Keratinocyte (primary cell): ENCODE results near the gene MAGEF1. TPM values are rescaled to one million over a fixed set of nuclear protein-coding genes. Genes with fewer than 3 reads are reported as not detected.

ENCODE experiments used
- DNase-seq: peaks from one replicate; pipeline ENCODE4 v3.0.0-alpha.2; 2011; ENCODE audit warnings: low read depth, missing footprints, low spot score
- FAIRE-seq: peaks from 2 replicates; lab custom pipeline; 2011; peaks lifted over from hg19 to GRCh38; lab: Jason Lieb, UNC
- H2AFZ ChIP-seq: 2 replicates; pipeline ENCODE4 v1.6.0; 2012; ENCODE audit warnings: low read length, control low read depth, inconsistent platforms; ENCODE audit not compliant: control insufficient read depth
- H3K27ac ChIP-seq: 2 replicates; pipeline ENCODE4 v1.5.1; 2011; ENCODE audit warnings: low read length; ENCODE audit not compliant: control insufficient read depth, insufficient read depth
- H3K27me3 ChIP-seq: 3 replicates; pipeline ENCODE4 v1.6.0; 2011; ENCODE audit warnings: low read length; ENCODE audit not compliant: control insufficient read depth, insufficient read depth; ENCODE audit errors: extremely low read depth
- H3K36me3 ChIP-seq, 2 experiments: 2 replicates in 1 of 2; 3 replicates in 1 of 2; pipeline ENCODE4 v1.5.1; 2011; ENCODE audit warnings: low read length in 2 of 2, mild to moderate bottlenecking in 1 of 2; ENCODE audit not compliant: control insufficient read depth in 2 of 2, insufficient read depth in 2 of 2; ENCODE audit errors: extremely low read depth in 1 of 2
- H3K4me1 ChIP-seq: 3 replicates; pipeline ENCODE4 v1.5.1; 2011; ENCODE audit warnings: low read length; ENCODE audit not compliant: control insufficient read depth, insufficient read depth; ENCODE audit errors: extremely low read depth
- H3K4me2 ChIP-seq: 3 replicates; pipeline ENCODE4 v1.6.0; 2011; ENCODE audit warnings: low read depth, low read length; ENCODE audit not compliant: control insufficient read depth, insufficient read depth; ENCODE audit errors: extremely low read depth
- H3K4me3 ChIP-seq, 3 experiments: fragments of 200-600 bp in 1 of 3; sonication (generic) in 1 of 3; 2 replicates in 2 of 3; 3 replicates in 1 of 3; pipeline ENCODE4 v1.5.1; 2011 to 2016; ENCODE audit warnings: low read length in 3 of 3, mild to moderate bottlenecking in 3 of 3, control low read depth in 2 of 3, inconsistent platforms in 1 of 3, low read depth in 1 of 3, mixed read lengths in 1 of 3, mixed run types in 1 of 3, moderate library complexity in 1 of 3; ENCODE audit not compliant: control insufficient read depth in 2 of 3, insufficient read depth in 2 of 3; ENCODE audit errors: extremely low read depth in 1 of 3
- H3K79me2 ChIP-seq: 2 replicates; pipeline ENCODE4 v1.6.0; 2012; ENCODE audit warnings: low read length; ENCODE audit not compliant: control insufficient read depth, insufficient read depth
- H3K9ac ChIP-seq: 3 replicates; pipeline ENCODE4 v1.6.0; 2011; ENCODE audit warnings: low read length; ENCODE audit not compliant: control insufficient read depth, insufficient read depth; ENCODE audit errors: extremely low read depth
- H3K9me1 ChIP-seq: 3 replicates; pipeline ENCODE4 v1.6.0; 2011; ENCODE audit warnings: low read length; ENCODE audit not compliant: control insufficient read depth, insufficient read depth; ENCODE audit errors: extremely low read depth
- H3K9me3 ChIP-seq: 2 replicates; pipeline ENCODE4 v1.5.1; 2012; ENCODE audit warnings: low read depth, low read length; ENCODE audit not compliant: control insufficient read depth
- H4K20me1 ChIP-seq: 3 replicates; pipeline ENCODE4 v1.6.0; 2011; ENCODE audit warnings: low read length; ENCODE audit not compliant: control insufficient read depth, insufficient read depth; ENCODE audit errors: extremely low read depth
- CTCF ChIP-seq, 3 experiments: IDR thresholded peaks in 1 of 3; conservative IDR thresholded peaks in 1 of 3; optimal IDR thresholded peaks in 1 of 3; 2 replicates in 2 of 3; 3 replicates in 1 of 3; pipeline versions ENCODE3 to v1.5.1; 2011; ENCODE audit warnings: low read length in 3 of 3, mild to moderate bottlenecking in 3 of 3, moderate library complexity in 2 of 3, control low read depth in 1 of 3, inconsistent platforms in 1 of 3; ENCODE audit not compliant: insufficient read depth in 2 of 3; ENCODE audit errors: extremely low read depth in 1 of 3
- EZH2 ChIP-seq: IDR thresholded peaks from one replicate; pipeline ENCODE4 v1.6.1; 2012; ENCODE audit warnings: inconsistent platforms, mild to moderate bottlenecking, low read length, moderate library complexity
- dilution Hi-C: fragments of 300-500 bp; cut with MboI; formaldehyde crosslinking; loops from one replicate; pipeline ENCODE4 v1.7.0; 2020; ENCODE audit warnings: low sequenced_read_pairs; ENCODE audit not compliant: extremely low pct_ligation_motif_present
- polyA plus RNA-seq, 5 experiments: library from polyadenylated mRNA; depleted of rRNA in 3 of 5; stranded (reverse) in 3 of 5; stranded (forward) in 1 of 5; unstranded in 1 of 5; fragments of >200 nt; gene quantifications; 1 replicate in 1 of 5; 2 replicates in 3 of 5; 3 replicates in 1 of 5; pipeline versions ENCODE4 v1.2.1 to v1.2.3, GENCODE V29; 2011 to 2012; ENCODE audit warnings: missing spikeins in 2 of 5, low read depth in 1 of 5, low replicate concordance in 1 of 5

The MAGEF1 gene
- polyA plus RNA-seq, 1 donor (not counting 4 experiments of a cell fraction or from before 2014, with no cell fraction given) = 11.8 TPM

- Histone ChIP-seq H3K9ac (no peak overlapping the region), H3K4me2 (no peak overlapping the region), H4K20me1 (no peaks in the 10 kb centered on the region), H3K79me2 (no peaks in the 10 kb centered on the region), H3K9me3 (no peaks in the 10 kb centered on the region), H3K4me3 (no peak overlapping the region), H3K27ac (no peak overlapping the region), H3K9me1 (no peaks in the 10 kb centered on the region), H3K36me3 (no peaks in the 10 kb centered on the region), H2AFZ (no peak overlapping the region), H3K4me1 (no peaks in the 10 kb centered on the region), H3K27me3 (no peaks in the 10 kb centered on the region)
- dilution Hi-C loops = no loop called here
- no peak for DNase-seq
- no peak for TF ChIP-seq EZH2
- TF ChIP-seq CTCF (optimal IDR thresholded peaks at IDR 0.05 in 1 of 3, IDR thresholded peaks at IDR 0.05 in 1 of 3, conservative IDR thresholded peaks at IDR 0.05 in 1 of 3; ENCODE audit: extremely low read depth in 1 of 3, insufficient read depth in 2 of 3, low read length in 3 of 3) = no peak
- FAIRE-seq = no peak
Observed at GRCh38 chr3:184677344-184678316, 34.2 kb downstream of the MAGEF1 start.

- dilution Hi-C loops = no loop called here
- TF ChIP-seq EZH2 (no peak), CTCF (optimal IDR thresholded peaks at IDR 0.05 in 1 of 3, IDR thresholded peaks at IDR 0.05 in 1 of 3, conservative IDR thresholded peaks at IDR 0.05 in 1 of 3; ENCODE audit: extremely low read depth in 1 of 3, insufficient read depth in 2 of 3, low read length in 3 of 3) (no peak)
- no peaks in the 10 kb centered on the region for H3K27me3 ChIP-seq
Observed at GRCh38 chr3:184676927-184677326, 34.9 kb downstream of the MAGEF1 start.

More at GRCh38 chr3:184676927-184677326, 34.9 kb downstream of the MAGEF1 start:
- H2AFZ ChIP-seq = no peak overlapping the region
- no peak overlapping the region for H3K27ac ChIP-seq
- H3K9me3 ChIP-seq = no peaks in the 10 kb centered on the region
- DNase-seq (no peak), FAIRE-seq (no peak)
- H3K9ac ChIP-seq = no peak overlapping the region
- H3K4me3 ChIP-seq = no peak overlapping the region
- no peak overlapping the region for H3K4me2 ChIP-seq
- H3K79me2 ChIP-seq = no peaks in the 10 kb centered on the region
- H4K20me1 ChIP-seq = no peaks in the 10 kb centered on the region
- H3K9me1 ChIP-seq = no peaks in the 10 kb centered on the region
- no peaks in the 10 kb centered on the region for H3K36me3 ChIP-seq
- H3K4me1 ChIP-seq = no peaks in the 10 kb centered on the region
